Gastrocnemius medialis (tissue), 4 donors: ENCODE measurements around the gene SPIRE1.

ENCODE experiments used
- CTCF ChIP-seq, 5 experiments: fragments of 450-650 bp in 3 of 5; fragments of 200-600 bp in 2 of 5; sonication (generic) in 2 of 5; IDR thresholded peaks in 4 of 5; conservative IDR thresholded peaks in 1 of 5; 1 replicate in 4 of 5; 2 replicates in 1 of 5; pipeline ENCODE4 v1.5.1; 2016 to 2019; ENCODE audit warnings: antibody characterized with exemption in 5 of 5, mild to moderate bottlenecking in 3 of 5, moderate library complexity in 3 of 5
- POLR2A ChIP-seq, 2 donors: fragments of 450-650 bp; IDR thresholded peaks; one replicate each; pipeline ENCODE4 v1.6.1; 2017; ENCODE audit warnings: antibody characterized with exemption in 2 of 2, mild to moderate bottlenecking in 2 of 2, moderate library complexity in 2 of 2

- TF ChIP-seq CTCF (IDR thresholded peaks at IDR 0.05 in 4 of 5, conservative IDR thresholded peaks at IDR 0.05 in 1 of 5) (no peak), POLR2A (IDR thresholded peaks at IDR 0.05) (no peak)
These were observed 196.6 kb downstream of the SPIRE1 start for GRCh38 chr18:12461326-12461725.
